OCI-LY1 (cell line): ENCODE data around the gene MATK.

ENCODE experiments used
- H2AFZ ChIP-seq: fragments of 200-600 bp; sonication (generic), shearing (Covaris generic); 2 replicates; pipeline ENCODE4 v1.6.0; 2014; ENCODE audit warnings: antibody characterized with exemption, mild to moderate bottlenecking, low read length
- H3F3A ChIP-seq: fragments of 200-600 bp; sonication (generic), shearing (Covaris generic); 2 replicates; pipeline ENCODE4 v1.6.0; 2014; ENCODE audit warnings: mild to moderate bottlenecking, antibody characterized with exemption, low read length, moderate library complexity; ENCODE audit not compliant: insufficient read depth
- H3K27ac ChIP-seq: fragments of 200-600 bp; sonication (generic); 2 replicates; pipeline ENCODE4 v1.5.1; 2014; ENCODE audit warnings: low read length, mixed run types, mild to moderate bottlenecking, low read depth; ENCODE audit not compliant: poor library complexity, severe bottlenecking
- H3K27me3 ChIP-seq: fragments of 200-600 bp; sonication (generic); 2 replicates; pipeline ENCODE4 v1.6.0; 2014; ENCODE audit warnings: antibody characterized with exemption, mild to moderate bottlenecking, low read length, moderate library complexity; ENCODE audit not compliant: insufficient read depth
- H3K36me3 ChIP-seq: fragments of 200-600 bp; sonication (generic); 2 replicates; pipeline ENCODE4 v1.6.1; 2014; ENCODE audit warnings: mild to moderate bottlenecking, antibody characterized with exemption, low read length, moderate library complexity, mixed read lengths; ENCODE audit not compliant: insufficient read depth
- H3K4me1 ChIP-seq: fragments of 200-600 bp; sonication (generic); 2 replicates; pipeline ENCODE4 v1.5.1; 2014; ENCODE audit warnings: mild to moderate bottlenecking, low read length, moderate library complexity; ENCODE audit not compliant: insufficient read depth, severe bottlenecking
- H3K4me2 ChIP-seq: fragments of 200-600 bp; sonication (generic), shearing (Covaris generic); 2 replicates; pipeline ENCODE4 v1.6.1; 2014; ENCODE audit warnings: low read length
- H3K4me3 ChIP-seq: fragments of 200-600 bp; sonication (generic); 2 replicates; pipeline ENCODE4 v1.5.1; 2014; ENCODE audit warnings: low read length, low read depth, mild to moderate bottlenecking, mixed read lengths; ENCODE audit not compliant: poor library complexity, severe bottlenecking
- H3K79me2 ChIP-seq: fragments of 200-600 bp; shearing (Covaris generic); 2 replicates; pipeline ENCODE4 v1.6.1; 2016; ENCODE audit warnings: mixed run types, low read length, mixed read lengths; ENCODE audit not compliant: insufficient read depth
- H3K9ac ChIP-seq: fragments of 200-600 bp; sonication (generic), shearing (Covaris generic); 2 replicates; pipeline ENCODE4 v1.6.1; 2014; ENCODE audit warnings: mild to moderate bottlenecking, low read length, mixed read lengths
- H3K9me2 ChIP-seq: fragments of 200-600 bp; sonication (generic), shearing (Covaris generic); 2 replicates; pipeline ENCODE4 v1.6.1; 2014; ENCODE audit warnings: low read depth, mild to moderate bottlenecking, low read length, mixed read lengths
- H3K9me3 ChIP-seq: fragments of 200-600 bp; shearing (Covaris generic); 2 replicates; pipeline ENCODE4 v1.6.1; 2014; ENCODE audit warnings: low read length, mixed read lengths
- H4K20me1 ChIP-seq: fragments of 200-600 bp; sonication (generic), shearing (Covaris generic); 2 replicates; pipeline ENCODE4 v1.6.0; 2016; ENCODE audit warnings: mild to moderate bottlenecking, low read length; ENCODE audit not compliant: insufficient read depth
- CTCF ChIP-seq: fragments of 200-600 bp; sonication (generic), shearing (Covaris generic); IDR thresholded peaks from 2 replicates; pipeline ENCODE4 v1.5.1; 2017; ENCODE audit warnings: mild to moderate bottlenecking, antibody characterized with exemption, low read length, moderate library complexity, mixed read lengths
- EZH2 ChIP-seq: fragments of 200-600 bp; sonication (generic), shearing (Covaris generic); IDR thresholded peaks from 2 replicates; pipeline ENCODE4 v1.8.0; 2017; ENCODE audit warnings: borderline replicate concordance, mixed run types, mild to moderate bottlenecking, antibody characterized with exemption, low read length, moderate library complexity, mixed read lengths

The MATK gene

DNA sequence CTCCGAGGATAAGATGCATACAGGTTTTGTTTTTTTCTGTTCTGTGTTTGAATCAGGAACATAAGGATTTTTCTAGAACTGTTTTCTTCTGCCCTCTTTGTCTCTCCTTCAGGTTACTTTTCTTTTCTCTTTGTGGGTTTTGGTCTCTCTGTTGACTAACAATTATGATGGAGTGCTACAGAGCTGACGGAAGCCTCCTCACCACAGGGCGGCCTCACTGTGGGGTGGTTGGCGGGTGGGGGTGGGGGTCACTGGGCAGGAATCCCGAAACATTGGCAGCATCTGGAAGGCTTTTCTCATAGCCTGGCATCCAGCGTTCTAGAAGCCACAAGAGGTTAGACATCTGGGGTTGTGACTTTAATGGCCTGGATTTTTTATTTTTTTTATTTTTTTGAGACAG lies 12.0 kb upstream of the MATK start:
- Histone ChIP-seq H3K9me2 (no peaks in the 10 kb centered on the region), H3K4me1 (no peaks in the 10 kb centered on the region), H3K36me3 (no peaks in the 10 kb centered on the region), H3K27ac (no peak overlapping the region), H3K4me2 (no peak overlapping the region), H3K79me2 (no peaks in the 10 kb centered on the region), H3K27me3 (no peaks in the 10 kb centered on the region; the same call in 1 of the 2 replicates), H3F3A (no peaks in the 10 kb centered on the region), H3K4me3 (no peak overlapping the region), H3K9ac (no peak overlapping the region), H3K9me3 (peaks cover 3% of the 10 kb centered on the region; the same call in 1 of the 2 replicates), H4K20me1 (no peaks in the 10 kb centered on the region), H2AFZ (no peak overlapping the region)
- TF ChIP-seq CTCF = no peak
- TF ChIP-seq EZH2 = no peak

DNA sequence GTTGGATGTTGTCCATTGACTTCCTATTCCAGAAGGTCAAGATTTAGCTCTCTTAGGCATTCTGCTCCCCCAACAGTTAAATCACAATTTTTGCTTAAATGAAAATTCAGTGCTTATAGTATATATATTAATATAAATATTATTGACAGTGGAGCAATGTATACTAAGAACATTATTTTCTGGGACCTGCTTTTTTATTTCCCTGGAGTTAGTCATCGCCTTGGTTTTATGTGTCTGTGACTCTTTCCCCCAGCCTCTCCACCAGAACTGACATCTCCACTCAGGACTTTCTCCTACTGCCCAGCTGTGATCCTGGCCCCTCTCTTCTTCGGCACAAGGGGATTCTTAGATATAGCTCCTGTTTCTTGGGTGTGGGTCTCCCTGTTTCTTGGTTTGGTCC lies 10.2 kb upstream of the MATK start:
- H3K9me3 ChIP-seq = peaks cover 3% of the 10 kb centered on the region; the same call in 1 of the 2 replicates
- H4K20me1 ChIP-seq = no peaks in the 10 kb centered on the region
- H3K27ac ChIP-seq = no peak overlapping the region
- H3K36me3 ChIP-seq = no peaks in the 10 kb centered on the region
- no peaks in the 10 kb centered on the region for H3K9me2 ChIP-seq
- no peak overlapping the region for H3K9ac ChIP-seq
- no peaks in the 10 kb centered on the region for H3F3A ChIP-seq
- peaks cover 3% of the 10 kb centered on the region; the same call in 1 of the 2 replicates for H3K27me3 ChIP-seq
- no peak overlapping the region for H2AFZ ChIP-seq
- no peaks in the 10 kb centered on the region for H3K79me2 ChIP-seq
- H3K4me3 ChIP-seq = no peak overlapping the region
- no peak for TF ChIP-seq CTCF
- H3K4me2 ChIP-seq = no peak overlapping the region
- H3K4me1 ChIP-seq = no peaks in the 10 kb centered on the region

DNA sequence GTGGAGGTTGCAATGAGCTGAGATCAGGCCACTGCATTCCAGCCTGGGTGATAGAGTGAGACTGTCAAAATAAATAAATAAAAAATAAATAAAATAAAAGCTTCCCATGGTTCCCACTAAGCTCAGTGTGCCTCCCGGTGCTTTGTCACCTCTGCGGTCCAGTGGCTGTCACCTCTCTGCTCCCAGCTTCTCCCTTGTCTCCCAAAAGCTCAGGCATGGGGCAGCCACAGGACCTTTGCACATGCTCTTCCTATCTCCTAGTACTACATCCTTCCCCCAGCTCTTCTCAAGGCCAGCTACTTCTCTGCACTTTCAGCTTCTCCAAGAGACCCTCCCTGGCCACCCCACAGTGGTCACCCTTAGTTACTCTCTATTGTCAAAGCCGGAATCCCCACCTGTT lies 7.6 kb upstream of the MATK start:
- no peaks in the 10 kb centered on the region for H3F3A ChIP-seq
- peaks cover 3% of the 10 kb centered on the region; the same call in 1 of the 2 replicates for H3K27me3 ChIP-seq
- no peaks in the 10 kb centered on the region for H3K4me1 ChIP-seq
- H3K9me2 ChIP-seq = no peaks in the 10 kb centered on the region
- TF ChIP-seq CTCF = no peak
- TF ChIP-seq EZH2 = no peak
- no peaks in the 10 kb centered on the region for H3K79me2 ChIP-seq
- no peak overlapping the region for H3K4me2 ChIP-seq
- no peak overlapping the region for H3K4me3 ChIP-seq
- no peak overlapping the region for H2AFZ ChIP-seq
- no peak overlapping the region for H3K9ac ChIP-seq
- no peak overlapping the region for H3K27ac ChIP-seq
- H3K9me3 ChIP-seq = peaks cover 3% of the 10 kb centered on the region; the same call in 1 of the 2 replicates
- H3K36me3 ChIP-seq = no peaks in the 10 kb centered on the region
- no peaks in the 10 kb centered on the region for H4K20me1 ChIP-seq
